ENCODE results near the gene MYL10. TPM values are rescaled to one million over a fixed set of nuclear protein-coding genes. Genes with fewer than 3 reads are reported as not detected.

MYL10 gene
- total RNA-seq, 2 donors from 2014 or later, result not detected

- Mint-ChIP-seq H3K27ac (no peak overlapping the region), H3K9me3 (no peaks in the 10 kb centered on the region), H3K4me3 (no peak overlapping the region), H3K27me3 (ENCODE audit: low read depth) (peaks cover 10% of the 10 kb centered on the region), H3K4me1 (ENCODE audit: low read depth) (no peaks in the 10 kb centered on the region), H3K36me3 (ENCODE audit: insufficient read depth in 2 of 2) (no peaks in the 10 kb centered on the region)
- ATAC-seq (replicated peaks in 1 of 2) (no peak), DNase-seq (no peak)
Observed at GRCh38 chr7:101622609-101623173, 6.4 kb downstream of the MYL10 start.

- no peak for DNase-seq
- Mint-ChIP-seq H3K4me3 (no peak overlapping the region), H3K36me3 (ENCODE audit: insufficient read depth in 2 of 2) (no peaks in the 10 kb centered on the region), H3K27me3 (ENCODE audit: low read depth) (peaks cover 10% of the 10 kb centered on the region), H3K27ac (no peak overlapping the region), H3K9me3 (no peaks in the 10 kb centered on the region), H3K4me1 (ENCODE audit: low read depth) (no peaks in the 10 kb centered on the region)
- no peak for ATAC-seq (replicated peaks in 1 of 2)
Observed at GRCh38 chr7:101620991-101621390, 8.1 kb downstream of the MYL10 start.

GRCh38 chr7:101620395-101620794 lies 8.7 kb downstream of the MYL10 start:
- no peaks in the 10 kb centered on the region for H3K4me1 Mint-ChIP-seq (ENCODE audit: low read depth)
- DNase-seq (no peak), ATAC-seq (replicated peaks in 1 of 2) (no peak)
- H3K36me3 Mint-ChIP-seq (ENCODE audit: insufficient read depth in 2 of 2), result no peaks in the 10 kb centered on the region
- no peaks in the 10 kb centered on the region for H3K9me3 Mint-ChIP-seq
- H3K27me3 Mint-ChIP-seq (ENCODE audit: low read depth), result peaks cover 10% of the 10 kb centered on the region
- no peak overlapping the region for H3K4me3 Mint-ChIP-seq
- no peak overlapping the region for H3K27ac Mint-ChIP-seq

DNA sequence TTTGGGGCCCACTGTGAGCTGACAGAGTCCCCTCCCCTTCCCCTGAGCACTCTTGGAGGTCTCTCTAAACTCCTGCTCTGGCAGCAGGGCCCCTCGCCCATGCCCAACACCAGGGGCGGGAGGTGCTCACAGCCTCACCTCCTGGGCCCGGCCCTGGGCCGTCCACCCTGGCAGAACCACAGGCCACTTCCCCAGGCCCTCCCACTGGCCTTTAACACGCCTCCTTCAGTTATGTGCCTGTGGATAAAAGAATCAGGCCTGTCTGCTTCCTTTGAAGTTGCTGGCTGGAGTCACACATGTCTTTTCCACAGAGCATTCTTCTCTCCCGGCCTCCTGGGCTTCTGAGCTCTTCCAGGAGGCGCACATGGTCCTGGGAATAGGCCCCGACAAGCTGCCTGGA lies 10.2 kb downstream of the MYL10 start:
- ATAC-seq (replicated peaks in 1 of 2), result no peak
- no peaks in the 10 kb centered on the region for H3K9me3 Mint-ChIP-seq
- no peaks in the 10 kb centered on the region for H3K27me3 Mint-ChIP-seq (ENCODE audit: low read depth)
- DNase-seq, result no peak
- H3K36me3 Mint-ChIP-seq (ENCODE audit: insufficient read depth in 2 of 2), result no peaks in the 10 kb centered on the region
- no peak overlapping the region for H3K27ac Mint-ChIP-seq
- no peaks in the 10 kb centered on the region for H3K4me1 Mint-ChIP-seq (ENCODE audit: low read depth)
- no peak overlapping the region for H3K4me3 Mint-ChIP-seq

GRCh38 chr7:101618207-101618839 lies 10.8 kb downstream of the MYL10 start:
- no peak overlapping the region for H3K4me3 Mint-ChIP-seq
- ATAC-seq (replicated peaks in 1 of 2), result no peak
- H3K36me3 Mint-ChIP-seq (ENCODE audit: insufficient read depth in 2 of 2), result no peaks in the 10 kb centered on the region
- no peaks in the 10 kb centered on the region for H3K27me3 Mint-ChIP-seq (ENCODE audit: low read depth)
- H3K4me1 Mint-ChIP-seq (ENCODE audit: low read depth), result no peaks in the 10 kb centered on the region
- H3K27ac Mint-ChIP-seq, result no peak overlapping the region
- DNase-seq, result no peak
- H3K9me3 Mint-ChIP-seq, result no peaks in the 10 kb centered on the region

- Mint-ChIP-seq H3K27me3 (ENCODE audit: low read depth) (no peaks in the 10 kb centered on the region), H3K27ac (no peak overlapping the region), H3K36me3 (ENCODE audit: insufficient read depth in 2 of 2) (no peaks in the 10 kb centered on the region), H3K4me3 (no peak overlapping the region), H3K9me3 (no peaks in the 10 kb centered on the region), H3K4me1 (ENCODE audit: low read depth) (no peaks in the 10 kb centered on the region)
- DNase-seq (no peak), ATAC-seq (replicated peaks in 1 of 2) (no peak)
Observed at GRCh38 chr7:101617451-101618206, 11.5 kb downstream of the MYL10 start.

GRCh38 chr7:101615446-101615845 lies 13.7 kb downstream of the MYL10 start:
- H3K36me3 Mint-ChIP-seq (ENCODE audit: insufficient read depth in 2 of 2), result no peaks in the 10 kb centered on the region
- no peaks in the 10 kb centered on the region for H3K9me3 Mint-ChIP-seq

GRCh38 chr7:101614939-101615302 lies 14.2 kb downstream of the MYL10 start:
- no peaks in the 10 kb centered on the region for H3K4me1 Mint-ChIP-seq (ENCODE audit: low read depth)
- no peak overlapping the region for H3K4me3 Mint-ChIP-seq
- ATAC-seq (replicated peaks in 1 of 2) (no peak), DNase-seq (no peak)
- no peaks in the 10 kb centered on the region for H3K27me3 Mint-ChIP-seq (ENCODE audit: low read depth)
- no peaks in the 10 kb centered on the region for H3K9me3 Mint-ChIP-seq
- no peaks in the 10 kb centered on the region for H3K36me3 Mint-ChIP-seq (ENCODE audit: insufficient read depth in 2 of 2)
- no peak overlapping the region for H3K27ac Mint-ChIP-seq

More at GRCh38 chr7:101615446-101615845, 13.7 kb downstream of the MYL10 start:
- Mint-ChIP-seq H3K27ac (no peak overlapping the region), H3K4me1 (ENCODE audit: low read depth) (no peaks in the 10 kb centered on the region), H3K4me3 (no peak overlapping the region), H3K27me3 (ENCODE audit: low read depth) (no peaks in the 10 kb centered on the region)
- DNase-seq, result no peak
- ATAC-seq (replicated peaks in 1 of 2), result no peak

- no peaks in the 10 kb centered on the region for H3K36me3 Mint-ChIP-seq (ENCODE audit: insufficient read depth in 2 of 2)
- H3K4me1 Mint-ChIP-seq (ENCODE audit: low read depth), result no peaks in the 10 kb centered on the region
- no peak overlapping the region for H3K27ac Mint-ChIP-seq
- DNase-seq (no peak), ATAC-seq (replicated peaks in 1 of 2) (no peak)
- no peak overlapping the region for H3K4me3 Mint-ChIP-seq
- H3K27me3 Mint-ChIP-seq (ENCODE audit: low read depth), result no peaks in the 10 kb centered on the region
- H3K9me3 Mint-ChIP-seq, result no peaks in the 10 kb centered on the region
Observed at GRCh38 chr7:101614098-101614938, 14.8 kb downstream of the MYL10 start.

- no peaks in the 10 kb centered on the region for H3K4me1 Mint-ChIP-seq (ENCODE audit: low read depth)
- H3K27me3 Mint-ChIP-seq (ENCODE audit: low read depth), result no peaks in the 10 kb centered on the region
- DNase-seq (no peak), ATAC-seq (replicated peaks in 1 of 2) (no peak)
- H3K4me3 Mint-ChIP-seq, result no peak overlapping the region
- no peaks in the 10 kb centered on the region for H3K9me3 Mint-ChIP-seq
- H3K36me3 Mint-ChIP-seq (ENCODE audit: insufficient read depth in 2 of 2), result no peaks in the 10 kb centered on the region
- no peak overlapping the region for H3K27ac Mint-ChIP-seq
Observed at GRCh38 chr7:101612885-101613515, 16.1 kb downstream of the MYL10 start.

GRCh38 chr7:101608772-101609713 lies 20.1 kb downstream of the MYL10 start:
- no peak overlapping the region for H3K27ac Mint-ChIP-seq
- no peak for DNase-seq
- H3K36me3 Mint-ChIP-seq (ENCODE audit: insufficient read depth in 2 of 2), result no peaks in the 10 kb centered on the region
- H3K4me3 Mint-ChIP-seq, result no peak overlapping the region
- no peaks in the 10 kb centered on the region for H3K4me1 Mint-ChIP-seq (ENCODE audit: low read depth)
- no peaks in the 10 kb centered on the region for H3K27me3 Mint-ChIP-seq (ENCODE audit: low read depth)
- H3K9me3 Mint-ChIP-seq, result no peaks in the 10 kb centered on the region
- no peak for ATAC-seq (replicated peaks in 1 of 2)

DNA sequence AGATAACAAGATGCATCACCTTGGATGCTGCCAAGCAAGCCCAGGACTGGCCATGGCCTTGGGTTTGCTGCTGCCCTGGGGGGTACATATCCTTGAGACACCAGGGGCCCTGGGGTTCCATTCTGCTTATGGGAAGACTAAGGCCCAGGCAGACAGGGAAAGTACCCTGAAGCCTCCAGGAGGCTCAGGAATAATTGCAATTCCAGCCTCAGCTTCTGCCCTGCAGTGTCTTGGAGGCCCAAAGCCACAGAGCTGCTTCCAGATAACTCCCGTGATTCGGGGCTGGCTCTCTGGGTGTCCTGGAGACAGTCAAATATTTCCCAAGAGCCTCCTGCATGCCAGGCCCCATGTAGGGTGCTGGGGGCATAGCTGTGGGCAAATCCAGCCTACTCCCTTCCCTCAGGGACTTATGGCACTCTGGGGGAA lies 22.6 kb downstream of the MYL10 start:
- H3K4me1 Mint-ChIP-seq (ENCODE audit: low read depth), result no peaks in the 10 kb centered on the region
- H3K9me3 Mint-ChIP-seq, result no peaks in the 10 kb centered on the region
- H3K27me3 Mint-ChIP-seq (ENCODE audit: low read depth), result no peaks in the 10 kb centered on the region
- H3K36me3 Mint-ChIP-seq (ENCODE audit: insufficient read depth in 2 of 2), result no peaks in the 10 kb centered on the region
- H3K4me3 Mint-ChIP-seq, result no peak overlapping the region
- no peak overlapping the region for H3K27ac Mint-ChIP-seq
- ATAC-seq (replicated peaks in 1 of 2), result no peak
- no peak for DNase-seq
